Femur (tissue), 1 donor: ENCODE data around the gene ARID1B.

Source experiments
- DNase-seq: peaks from one replicate; pipeline ENCODE4 v3.0.0-alpha.2; 2017

The ARID1B gene

DNA sequence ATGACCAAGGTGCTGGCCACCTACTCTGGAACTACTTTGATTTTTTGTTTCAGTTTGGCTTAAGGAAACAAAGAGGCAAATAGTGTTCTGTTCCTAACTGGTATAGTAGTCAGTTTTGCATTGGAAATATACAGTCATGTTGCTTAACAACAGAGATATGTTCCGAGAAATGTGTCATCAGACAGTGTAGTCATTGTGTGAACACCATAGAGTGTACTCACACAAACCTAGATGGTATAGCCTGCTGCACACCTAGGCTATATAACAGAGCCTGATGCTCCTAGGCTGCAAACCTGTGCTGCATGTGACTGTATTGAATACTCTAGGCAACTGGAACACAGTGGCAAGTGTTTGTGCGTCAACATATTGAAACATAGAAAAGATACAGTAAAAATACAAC lies 80.4 kb downstream of the ARID1B start:
- DNase-seq, result no peak

DNA sequence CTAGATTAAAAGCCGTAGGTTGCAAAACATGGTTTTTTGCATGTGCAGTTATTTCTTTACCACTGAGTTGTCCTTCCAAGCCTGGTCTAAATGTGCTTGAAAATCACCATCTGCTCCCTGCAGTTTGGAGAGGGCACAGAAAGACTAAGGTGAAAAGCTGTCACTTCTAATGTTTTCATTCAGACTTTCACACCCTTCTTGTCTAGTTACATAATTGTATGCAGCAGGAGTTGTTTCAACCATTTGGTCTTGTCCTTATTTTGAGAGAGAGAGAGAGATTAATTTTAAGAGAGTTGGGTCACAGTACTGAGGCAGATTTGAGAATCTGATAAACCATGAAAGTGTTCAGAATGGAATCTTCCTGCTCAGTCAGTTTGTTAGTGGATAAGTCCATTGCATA lies 82.5 kb downstream of the ARID1B start:
- no peak for DNase-seq

DNA sequence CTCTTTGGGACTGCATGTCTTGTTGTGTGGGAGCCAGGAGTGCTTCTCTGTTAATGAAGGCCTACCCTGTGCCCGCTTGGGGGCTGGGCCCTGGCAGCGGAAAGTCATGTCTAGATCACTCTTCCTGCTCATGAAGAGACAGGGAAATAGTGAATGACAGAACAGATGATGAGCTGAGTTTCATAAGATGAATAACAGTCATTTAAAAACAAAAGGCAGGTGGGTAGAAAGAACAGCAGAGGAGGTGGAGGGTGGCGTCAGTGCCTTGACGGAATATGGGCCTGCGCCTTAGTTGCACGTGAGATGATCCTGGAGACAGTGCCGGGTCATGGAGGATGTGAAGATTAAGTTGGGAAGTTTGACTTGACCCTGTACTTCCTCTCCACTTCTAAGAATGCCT lies 85.5 kb downstream of the ARID1B start:
- no peak for DNase-seq

DNA sequence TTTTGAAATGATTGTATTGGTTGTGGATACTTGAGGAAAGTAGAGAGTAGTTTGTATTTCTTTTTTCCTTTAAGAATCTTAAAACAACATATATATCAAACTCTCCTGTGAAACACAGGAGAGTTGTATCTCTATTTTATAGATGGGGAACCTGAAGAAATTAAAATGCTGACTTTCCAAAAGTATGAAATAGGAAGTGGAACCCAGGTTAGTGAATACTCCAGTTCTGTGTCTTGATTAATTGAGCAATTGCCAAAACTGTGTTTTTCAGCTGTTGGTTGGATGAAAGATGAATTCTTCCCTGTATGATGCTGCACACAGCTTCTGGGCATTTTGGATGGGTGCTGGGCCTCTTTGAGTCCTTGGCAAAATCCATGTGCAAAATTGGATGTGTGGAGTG lies 86.3 kb downstream of the ARID1B start:
- DNase-seq, result no peak

DNA sequence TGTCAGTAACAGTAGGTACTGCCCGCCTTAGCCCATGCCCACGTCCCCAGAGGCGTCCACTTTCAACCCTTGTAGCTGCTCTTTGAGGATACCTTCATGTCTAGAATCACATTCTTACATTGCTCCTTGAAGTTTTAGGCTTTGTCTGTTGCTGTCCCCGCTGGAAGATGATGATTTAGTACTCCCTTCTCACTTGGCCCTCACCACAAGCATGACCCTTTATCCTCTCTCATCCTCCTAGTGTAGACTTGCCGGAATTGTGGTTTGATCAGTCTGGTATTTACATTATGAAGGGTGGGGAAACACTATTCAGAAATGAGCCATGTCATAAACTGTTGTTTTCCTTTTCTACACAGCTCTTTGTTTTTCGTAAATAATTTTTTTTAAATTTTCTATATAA lies 87.4 kb downstream of the ARID1B start:
- DNase-seq, result no peak

DNA sequence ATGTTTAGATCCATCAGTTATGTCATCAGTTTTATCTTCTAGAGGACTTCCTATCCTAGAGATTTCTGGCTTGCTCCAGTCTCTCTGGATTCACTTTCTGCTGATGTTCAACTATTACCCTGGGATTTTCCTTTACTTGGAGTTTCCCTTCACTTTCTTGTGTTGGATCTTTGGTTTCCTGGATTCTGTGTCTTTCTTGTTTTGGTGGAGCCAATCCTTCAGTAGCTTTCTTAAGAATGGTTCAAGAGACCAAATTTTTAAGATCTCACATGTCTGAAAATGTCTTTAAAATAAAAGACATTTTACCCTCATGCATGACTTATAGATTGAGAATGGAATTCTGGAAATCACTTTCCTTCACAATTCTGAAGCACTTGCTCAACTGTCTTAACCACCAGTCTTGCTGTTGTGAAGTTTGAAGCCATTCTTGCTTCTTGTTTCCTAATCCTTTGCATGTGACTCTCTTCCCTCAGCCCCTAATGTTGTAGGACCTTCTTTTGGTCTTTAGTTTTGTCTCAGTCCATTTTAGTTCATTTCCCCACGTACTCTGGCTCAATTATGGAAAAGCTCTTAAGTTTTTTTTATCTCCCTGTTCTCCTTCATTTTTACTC lies 87.9 kb downstream of the ARID1B start:
- no peak for DNase-seq

DNA sequence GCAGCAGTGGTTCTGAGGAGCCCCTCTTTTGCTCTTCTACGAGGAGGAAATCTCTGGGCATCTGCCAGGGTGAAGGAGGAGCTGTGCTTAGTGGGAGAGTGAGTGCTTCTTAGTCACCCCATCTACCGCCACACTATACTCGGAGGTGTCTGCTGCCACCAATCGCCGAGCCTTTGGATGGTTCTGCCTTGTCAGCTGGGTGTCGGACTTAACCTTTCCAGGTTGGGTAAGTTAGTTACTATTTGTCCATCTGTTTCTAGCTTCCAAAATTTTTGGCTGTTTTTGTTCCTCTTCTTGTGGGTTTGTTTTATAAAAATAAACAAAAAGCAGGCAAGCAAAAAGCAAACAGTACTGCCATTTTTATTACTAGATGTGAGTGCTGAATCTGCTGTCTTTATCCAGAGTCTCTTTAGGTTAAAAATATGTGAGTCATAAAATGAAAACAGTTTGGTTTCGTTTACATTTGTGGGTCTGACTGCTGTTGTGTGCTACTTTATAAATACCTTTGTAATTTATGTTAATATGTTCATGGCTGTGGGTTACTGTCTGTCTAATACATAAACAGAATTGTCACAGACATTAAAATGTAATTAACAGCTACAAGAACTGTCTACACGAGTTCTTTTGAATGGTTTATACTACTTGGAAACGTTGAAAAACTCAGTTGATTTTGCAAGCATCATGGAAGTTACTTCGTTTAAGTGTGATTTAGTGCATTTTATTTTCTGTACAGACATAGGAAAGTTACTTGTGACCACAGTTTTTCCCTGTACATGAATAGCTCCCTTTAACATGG lies 89.2 kb downstream of the ARID1B start:
- no peak for DNase-seq

DNA sequence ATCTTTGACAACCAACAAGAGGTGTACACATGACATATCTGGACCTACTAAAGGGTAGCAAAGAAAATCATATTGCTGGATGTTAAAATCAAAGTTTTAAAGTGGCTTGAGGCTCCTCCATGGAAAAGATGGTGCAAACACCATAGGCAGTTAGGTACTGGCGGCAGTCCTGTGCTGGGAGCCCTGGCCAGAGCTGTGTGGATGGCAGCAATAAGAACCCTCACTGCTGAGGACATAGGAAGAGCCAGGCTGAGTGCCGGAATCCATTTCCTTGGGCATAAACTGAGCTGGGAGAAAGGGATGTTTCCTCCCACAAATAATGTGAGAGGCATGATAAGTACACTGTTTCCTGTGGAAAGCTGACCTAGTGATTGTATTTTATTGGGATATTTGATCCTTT lies 89.9 kb downstream of the ARID1B start:
- DNase-seq, result no peak

DNA sequence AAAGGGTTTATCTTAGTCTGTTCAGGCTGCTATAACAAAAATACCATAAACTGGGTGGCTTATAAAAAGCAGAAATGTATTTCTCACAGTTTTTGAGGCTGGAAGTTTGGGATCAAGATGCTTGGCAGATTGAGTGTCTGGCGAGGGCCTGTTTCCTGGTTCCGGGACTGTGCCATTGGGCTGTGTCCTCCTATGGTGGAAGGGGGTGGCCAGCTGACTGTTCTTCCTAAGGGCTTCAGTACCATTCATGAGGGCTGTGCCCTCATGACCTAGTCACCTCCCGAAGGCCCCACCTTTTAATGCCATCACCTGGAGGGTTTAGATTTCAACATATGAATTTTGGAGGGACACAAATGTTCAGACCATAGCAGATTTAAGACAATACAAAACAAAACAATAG lies 91.2 kb downstream of the ARID1B start:
- no peak for DNase-seq

DNA sequence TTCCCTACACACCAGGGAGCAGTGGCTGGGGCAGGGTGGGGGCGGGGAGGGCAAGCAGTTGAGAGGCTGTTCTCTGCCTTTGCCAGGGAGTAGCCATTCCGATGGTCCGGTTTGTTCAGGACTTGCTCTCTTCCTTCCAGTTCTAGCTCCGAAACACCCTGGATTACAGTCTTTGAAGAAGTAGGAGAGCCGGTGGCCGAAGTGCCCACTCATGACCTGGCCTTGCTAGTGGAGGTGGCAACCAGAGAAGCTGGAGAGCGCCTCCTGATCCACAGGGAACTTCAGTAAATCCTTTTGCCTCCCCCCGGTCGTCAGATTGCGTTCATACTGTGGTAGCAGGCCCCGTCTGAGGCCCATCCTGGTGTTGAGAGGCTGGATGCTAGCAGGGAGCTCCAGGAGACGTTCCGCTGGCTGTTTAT lies 92.8 kb downstream of the ARID1B start:
- no peak for DNase-seq

DNA sequence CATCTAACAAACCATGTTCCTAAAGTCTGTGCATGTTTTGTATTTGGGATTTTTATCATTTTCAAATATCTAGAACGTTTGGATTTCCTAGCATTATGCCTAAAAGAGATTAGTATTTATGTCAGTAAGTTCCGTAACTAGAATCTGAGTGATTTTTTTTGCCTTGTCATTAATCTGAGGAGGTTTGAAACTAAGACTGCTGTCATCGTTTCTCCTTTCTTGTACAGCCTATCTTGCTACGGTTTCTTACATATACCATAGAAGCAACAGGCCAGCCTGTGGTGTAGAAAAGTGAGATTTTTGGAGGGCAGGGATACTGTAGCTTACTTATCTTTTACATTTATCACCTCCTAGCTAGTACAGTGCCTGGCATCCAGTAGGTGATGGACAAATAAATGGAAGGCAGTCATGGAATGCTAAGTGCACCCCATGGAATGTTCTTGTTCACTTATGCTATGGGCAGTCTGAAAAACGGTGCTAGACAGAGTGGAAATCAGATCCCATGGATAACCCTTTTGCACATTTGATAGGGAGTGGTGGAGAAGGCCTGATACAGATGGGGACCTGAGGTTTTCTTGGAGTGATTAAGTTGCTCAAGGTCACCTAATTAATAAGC lies 93.9 kb downstream of the ARID1B start:
- no peak for DNase-seq

DNA sequence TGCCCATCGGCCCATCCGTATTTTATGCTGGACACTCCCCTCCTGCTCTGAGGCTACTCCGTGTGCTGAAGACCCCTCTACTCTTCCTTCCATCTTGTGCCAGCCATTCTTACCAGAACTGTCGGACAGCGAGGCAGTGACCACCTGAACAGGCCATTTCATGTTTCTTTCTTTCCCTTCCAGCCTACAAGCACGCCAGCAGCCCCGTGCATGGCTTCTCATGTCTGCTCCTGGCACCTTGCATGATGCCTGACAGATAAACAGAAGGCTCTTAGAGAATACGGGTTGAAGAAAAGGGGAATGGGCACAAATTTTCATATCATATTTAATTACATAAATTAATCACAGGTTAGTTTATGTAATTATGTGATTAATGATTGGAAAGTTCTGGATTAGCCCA lies 95.7 kb downstream of the ARID1B start:
- no peak for DNase-seq

DNA sequence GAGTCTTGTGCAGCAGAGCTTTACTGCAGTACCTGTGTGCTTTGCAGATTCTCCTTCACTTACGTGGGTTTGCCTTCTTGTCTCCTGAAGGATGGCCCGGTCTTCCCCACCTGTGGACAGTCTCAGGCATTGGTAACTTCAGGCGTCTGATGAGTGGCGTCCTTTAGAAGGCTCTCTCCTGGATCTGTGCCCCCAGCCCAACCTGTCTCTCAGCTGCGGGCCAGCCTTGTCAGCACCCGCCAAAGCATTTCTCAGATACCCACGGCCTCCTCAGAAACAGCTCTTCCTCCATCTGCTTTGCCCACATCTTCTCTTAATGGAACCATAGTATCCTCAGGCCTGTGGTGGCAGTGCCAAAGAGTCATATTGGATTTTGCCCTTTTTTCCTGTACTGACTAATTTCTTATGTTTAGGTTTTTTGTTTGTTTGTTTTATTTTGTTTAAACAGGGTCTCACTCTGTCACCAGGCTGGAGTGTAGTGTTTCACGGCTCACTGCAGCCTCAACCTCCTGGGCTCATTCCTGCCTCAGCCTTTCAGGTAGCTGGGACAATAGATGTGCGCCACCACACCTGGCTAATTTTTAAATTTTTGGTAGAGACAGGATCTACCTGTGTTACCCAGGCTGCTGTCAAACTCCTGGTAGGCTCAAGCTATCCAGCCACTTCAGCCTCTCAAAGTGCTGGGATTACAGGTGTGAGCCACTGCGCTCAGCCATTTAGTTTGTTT lies 96.6 kb downstream of the ARID1B start:
- DNase-seq, result no peak

DNA sequence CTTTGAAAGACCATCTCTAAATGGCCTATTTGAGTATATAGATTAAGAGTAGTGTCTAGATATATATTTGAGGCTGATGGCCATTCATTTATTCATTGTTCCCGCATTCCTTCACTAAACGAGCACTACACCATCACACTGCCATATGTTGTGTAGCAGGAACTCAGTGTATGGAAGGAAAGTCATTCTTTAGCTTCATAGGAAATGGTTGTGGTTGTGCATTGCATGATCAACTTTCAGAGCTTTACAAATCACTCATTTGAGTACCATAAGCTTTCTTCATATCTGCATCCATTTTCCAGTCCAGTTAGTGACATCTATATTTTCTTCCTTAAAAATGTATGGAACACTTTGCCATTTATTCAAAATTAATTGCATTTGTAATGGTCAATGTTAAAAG lies 97.9 kb downstream of the ARID1B start:
- no peak for DNase-seq

DNA sequence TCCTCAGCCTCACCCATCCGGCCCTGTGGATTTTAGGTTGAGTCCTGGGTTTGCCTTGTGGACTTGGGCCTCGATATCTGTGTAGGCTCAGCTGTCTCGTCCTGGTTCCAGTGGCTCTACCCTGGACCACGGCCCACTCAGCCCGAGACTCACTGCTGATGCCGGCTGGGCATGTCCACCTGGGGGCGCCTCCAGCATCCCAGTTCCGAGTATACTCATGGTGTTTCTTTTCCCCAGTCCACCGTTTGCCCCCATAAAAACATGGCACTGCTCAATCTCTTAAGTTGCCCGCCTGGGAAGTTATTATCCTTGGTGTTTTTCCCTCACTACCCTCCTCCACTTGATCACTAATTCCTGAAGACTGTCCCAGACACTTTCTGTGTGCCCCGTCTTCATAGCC lies 99.1 kb downstream of the ARID1B start:
- no peak for DNase-seq

DNA sequence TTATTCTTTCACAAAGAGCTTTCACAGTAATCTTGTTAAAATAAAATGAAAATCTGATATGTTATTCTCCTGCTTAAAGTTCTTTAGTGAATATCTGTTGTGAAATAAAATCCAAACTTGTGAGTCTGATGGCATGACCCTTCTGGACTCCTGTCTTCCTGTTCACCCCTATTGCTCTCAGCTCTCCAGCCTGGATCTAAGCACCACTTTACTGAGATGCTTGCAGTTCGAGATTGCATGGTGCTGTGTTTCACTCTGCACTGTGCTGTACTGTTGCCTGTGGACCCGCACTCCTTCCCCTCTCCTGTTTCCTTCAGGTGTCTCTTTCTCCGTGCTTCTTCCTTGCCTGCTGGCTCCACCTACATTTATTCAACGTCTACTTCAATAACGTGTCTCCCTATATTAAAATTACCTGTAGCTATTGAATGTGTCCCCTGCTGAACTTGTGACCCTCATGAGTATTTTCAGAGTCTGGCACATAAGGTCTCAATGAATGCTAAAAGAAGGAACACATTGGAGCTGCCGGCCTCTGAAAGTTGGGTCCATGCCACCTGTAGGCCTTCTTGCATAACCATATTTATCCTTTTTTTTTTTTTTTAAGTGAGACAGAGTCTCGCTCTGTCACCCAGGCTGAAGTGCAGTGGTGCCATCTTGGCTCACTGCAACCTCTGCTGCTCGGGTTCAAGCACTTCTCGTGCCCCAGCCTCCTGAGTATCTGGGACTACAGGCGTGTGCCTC lies 100.1 kb downstream of the ARID1B start:
- DNase-seq, result no peak

DNA sequence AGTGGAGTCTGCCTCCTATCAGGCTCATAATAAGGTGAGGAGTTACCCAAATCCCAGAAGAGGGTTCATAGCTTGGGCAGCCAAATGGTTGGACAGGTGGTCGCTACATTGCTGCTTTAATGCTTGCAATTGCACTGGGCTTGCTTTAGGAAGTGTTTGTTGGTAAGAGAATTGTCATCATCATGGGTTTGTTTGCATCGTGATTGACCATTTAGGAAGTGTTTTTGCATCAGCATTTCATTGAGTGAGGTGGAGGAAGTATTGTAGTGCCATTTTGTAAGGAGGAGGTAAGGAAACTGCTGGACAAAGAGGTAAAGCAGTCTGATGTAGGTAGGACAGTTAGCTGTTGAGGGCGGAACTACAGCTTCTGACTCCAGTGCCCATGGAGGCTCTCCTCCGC lies 101.5 kb downstream of the ARID1B start:
- no peak for DNase-seq

DNA sequence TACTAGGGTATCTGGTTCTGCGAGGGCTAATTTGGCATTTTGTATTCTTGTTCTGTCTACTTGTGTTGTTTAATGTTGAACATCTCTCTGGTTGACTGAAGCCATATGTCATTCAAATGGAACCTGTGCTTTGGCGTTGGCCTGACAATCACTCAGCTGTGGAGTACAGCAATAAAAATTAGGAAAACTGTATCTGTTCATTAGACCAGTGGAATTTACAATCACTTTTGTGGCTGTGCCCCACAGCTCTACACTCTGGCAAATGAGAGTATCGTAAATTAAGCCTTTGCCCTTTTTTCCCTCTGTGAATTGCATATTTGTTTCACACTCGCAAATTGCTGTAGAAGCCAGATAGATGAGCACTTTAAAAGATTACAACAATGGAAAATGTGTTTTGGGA lies 102.0 kb downstream of the ARID1B start:
- DNase-seq, result no peak

DNA sequence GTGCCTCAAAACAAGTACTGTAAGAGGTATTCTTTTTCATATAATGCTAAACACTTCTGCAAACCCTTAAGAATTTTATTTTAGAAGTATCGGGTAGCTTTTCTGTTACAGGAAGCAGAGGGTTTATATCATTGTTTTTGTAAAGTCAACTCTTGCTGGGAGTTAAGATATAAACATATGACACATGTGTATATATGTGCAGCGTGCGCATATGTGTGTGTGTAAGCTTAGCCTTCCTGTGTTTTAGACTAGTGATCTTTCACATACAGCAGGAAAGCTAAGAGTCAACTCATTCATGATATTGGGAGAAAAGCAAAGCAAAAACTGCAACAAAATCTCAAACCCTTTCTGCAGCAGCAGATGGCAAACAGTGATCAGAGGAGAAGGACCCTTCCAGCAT lies 102.4 kb downstream of the ARID1B start:
- no peak for DNase-seq

DNA sequence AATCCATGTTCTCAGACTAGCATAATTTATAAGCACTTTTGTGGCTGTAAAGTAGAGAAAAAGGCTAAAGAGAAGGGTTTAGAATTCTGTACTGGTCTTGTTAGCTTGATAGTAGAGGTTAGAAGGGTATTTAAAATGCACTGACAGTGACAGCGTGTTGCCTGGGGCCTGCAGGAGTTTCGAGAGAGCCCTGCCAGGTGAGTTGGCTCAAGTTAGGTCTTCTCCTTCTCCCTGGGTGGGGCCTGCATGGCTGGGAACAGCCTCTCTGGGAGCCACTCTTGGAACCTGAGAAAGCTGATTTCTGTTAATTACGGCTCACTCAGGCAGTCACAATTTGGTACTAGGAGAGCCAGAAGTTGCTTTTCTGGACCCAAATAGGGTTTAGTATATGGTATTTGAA lies 103.7 kb downstream of the ARID1B start:
- DNase-seq, result no peak

DNA sequence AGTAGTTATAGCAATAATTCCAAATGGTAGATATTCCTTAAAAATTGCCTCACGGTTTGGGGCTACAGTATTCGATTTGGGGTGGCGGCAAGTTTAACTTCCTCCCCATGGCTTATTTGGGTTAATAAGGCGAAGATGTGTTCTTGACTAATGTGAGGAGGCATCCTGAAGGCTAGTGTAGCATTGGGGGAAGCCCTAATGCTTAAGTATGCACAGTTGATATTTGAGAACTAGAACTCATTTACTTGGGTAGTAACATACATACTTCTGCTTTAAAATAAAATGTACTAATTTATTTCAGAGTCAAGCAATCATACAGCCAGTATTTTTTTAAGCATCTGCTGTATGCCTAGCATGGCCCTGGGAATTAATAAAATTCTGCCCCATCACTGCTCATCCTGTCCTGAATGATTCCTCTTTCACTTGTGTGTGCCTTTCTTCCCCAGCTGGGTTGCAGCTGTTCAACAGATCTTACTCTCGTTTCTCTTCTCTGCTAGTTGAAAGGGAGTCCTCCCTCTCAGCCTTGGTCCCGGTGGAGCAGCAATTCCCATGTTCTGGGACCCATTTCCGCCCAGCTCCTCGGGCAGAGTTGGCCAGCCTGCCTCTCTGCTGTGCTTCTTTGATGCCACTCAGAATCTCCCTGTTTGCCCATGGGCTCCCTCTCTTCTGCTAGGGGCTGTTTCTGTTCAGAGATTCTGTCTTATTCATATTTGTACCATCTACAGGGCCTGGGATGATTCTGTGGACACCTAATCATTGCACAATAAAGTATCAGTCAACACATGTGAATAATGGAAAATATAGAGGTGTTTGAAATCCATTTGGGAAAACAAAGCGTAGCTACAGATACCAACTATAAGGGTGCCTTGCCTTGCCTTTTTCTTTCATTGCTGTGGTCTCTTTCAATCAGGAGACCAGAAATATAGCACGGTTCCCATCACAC lies 104.8 kb downstream of the ARID1B start:
- no peak for DNase-seq
